Central memory CD4-positive, alpha-beta T cell (primary cell): Measurements from ENCODE around the gene PKDCC.
"Not testable (repeated sequence)": the region's sequence is repeated elsewhere in the genome, so short reads cannot be mapped to it uniquely, and the experiment has no call there.

Source experiments
- DNase-seq: peaks from one replicate; pipeline ENCODE4 v3.0.0; 2022

The PKDCC gene

GRCh38 chr2:42030829-42031228 lies 17.0 kb upstream of the PKDCC start:
- no peak for DNase-seq

- no peak for DNase-seq
Measured at GRCh38 chr2:42031281-42032223, 16.3 kb upstream of the PKDCC start.

DNA sequence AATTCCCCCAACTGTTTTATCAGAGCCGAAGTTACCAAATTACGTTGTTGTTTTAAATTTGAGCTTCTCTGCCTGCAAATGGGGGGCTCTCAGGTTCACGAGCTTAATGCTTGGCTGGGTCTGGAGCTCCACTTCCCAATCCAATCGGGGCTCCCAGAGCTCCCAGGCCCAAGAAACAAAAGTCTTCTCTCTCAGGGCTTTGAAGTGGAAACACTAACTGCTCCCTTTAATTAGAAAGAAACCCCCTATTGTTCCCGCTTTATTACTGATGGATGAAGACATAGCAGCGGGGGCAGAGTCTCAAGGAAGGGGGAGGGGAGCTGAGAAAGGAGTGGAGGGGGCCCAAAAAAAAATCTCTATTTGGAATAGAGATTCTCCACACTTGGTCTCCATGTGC lies 15.6 kb upstream of the PKDCC start:
- DNase-seq = no peak

- no peak for DNase-seq
Measured at GRCh38 chr2:42032745-42033144, 15.1 kb upstream of the PKDCC start.

DNA sequence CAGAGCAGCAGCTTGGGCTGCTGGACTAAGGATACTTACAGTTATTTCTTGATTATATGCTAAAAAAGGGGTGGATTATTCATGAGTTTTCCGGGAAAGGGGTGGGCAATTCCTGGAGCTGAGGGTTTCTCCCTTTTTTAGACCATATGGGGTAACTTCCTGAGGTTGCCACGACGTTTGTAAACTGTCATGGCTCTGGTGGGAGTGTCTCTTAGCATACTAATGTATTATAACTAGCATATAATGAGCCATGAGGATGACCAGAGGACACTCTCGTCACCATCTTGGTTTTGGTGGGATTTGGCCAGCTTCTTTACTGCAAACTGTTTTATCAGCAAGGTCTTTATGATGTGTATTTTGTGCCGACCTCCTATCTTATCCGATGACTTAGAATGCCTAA lies 13.7 kb upstream of the PKDCC start:
- DNase-seq = not testable (repeated sequence)

- DNase-seq = no peak
Measured at GRCh38 chr2:42035241-42035640, 12.6 kb upstream of the PKDCC start.

- DNase-seq = no peak
Measured at GRCh38 chr2:42036413-42036812, 11.4 kb upstream of the PKDCC start.

GRCh38 chr2:42036940-42037339 lies 10.9 kb upstream of the PKDCC start:
- no peak for DNase-seq

GRCh38 chr2:42040643-42041278 lies 7.1 kb upstream of the PKDCC start:
- no peak for DNase-seq

DNA sequence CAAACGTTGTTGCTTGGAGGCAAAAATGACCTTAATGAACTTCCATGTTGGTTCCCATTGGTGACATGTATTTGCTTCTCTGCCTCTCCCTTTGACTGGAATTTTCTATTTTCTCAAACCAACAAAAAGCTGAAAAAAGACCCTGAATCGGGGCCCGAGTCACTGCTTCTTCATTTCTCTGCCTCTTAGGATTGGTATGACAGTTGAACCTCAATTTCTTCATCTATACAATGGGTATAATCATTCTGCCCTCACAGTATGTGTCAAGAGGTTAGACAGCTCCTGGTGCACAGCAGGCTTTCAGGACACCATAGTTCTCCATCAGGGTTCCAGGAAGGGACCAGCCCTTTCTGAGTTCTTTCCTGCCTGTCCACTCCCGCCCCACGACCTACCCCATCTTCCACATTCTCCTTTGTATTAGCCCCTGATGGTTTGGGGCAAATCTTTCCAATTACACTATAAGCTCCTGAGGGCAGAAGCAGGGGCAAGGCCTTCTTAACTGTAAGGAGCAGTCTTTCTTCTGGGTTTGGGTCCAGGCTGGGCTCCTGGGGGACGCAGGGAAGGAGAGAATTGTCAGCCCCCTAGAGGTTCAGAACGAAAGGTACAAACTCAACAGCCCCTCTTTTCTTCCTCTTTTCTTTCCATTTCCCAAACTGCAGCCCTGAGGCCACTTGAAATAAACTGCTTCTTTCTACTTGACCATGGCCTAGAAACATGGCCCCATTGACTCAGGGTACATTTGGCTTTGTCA lies 6.3 kb upstream of the PKDCC start:
- DNase-seq = no peak

DNA sequence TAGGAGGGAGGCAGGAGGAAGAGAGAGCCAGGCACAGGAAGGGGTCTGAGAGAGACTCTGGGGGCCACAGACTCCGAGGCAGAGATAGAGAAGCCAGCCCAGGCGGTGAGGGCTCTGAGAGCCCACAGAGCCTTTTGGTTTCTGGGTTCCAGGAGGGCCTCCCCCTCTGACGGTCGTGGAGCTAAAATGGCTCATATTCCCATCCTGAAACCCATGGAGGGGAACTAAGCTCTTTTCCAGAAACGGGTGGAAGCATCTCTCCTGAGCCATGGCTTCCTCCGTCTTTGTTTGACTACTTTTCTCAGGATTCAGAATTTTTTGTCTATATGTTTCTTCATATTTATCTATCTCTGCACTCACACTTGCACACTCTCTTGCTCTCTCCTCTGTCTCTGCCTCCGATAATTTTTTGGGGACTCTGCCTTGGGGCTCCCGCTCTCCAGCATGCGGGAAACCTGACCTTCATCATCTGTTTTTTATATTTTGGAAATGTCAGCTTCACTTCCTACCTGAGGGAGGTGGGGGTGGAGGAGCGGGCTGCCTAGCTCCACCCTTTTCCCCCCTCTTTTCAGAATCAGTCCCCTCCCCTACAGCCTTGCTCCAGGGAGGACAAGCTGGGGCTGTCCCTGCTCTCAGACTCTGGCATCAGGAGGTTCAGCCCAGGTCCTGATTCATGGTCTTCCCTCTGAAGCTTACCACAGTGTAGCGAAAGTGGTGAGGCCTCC lies 5.0 kb upstream of the PKDCC start:
- no peak for DNase-seq

DNA sequence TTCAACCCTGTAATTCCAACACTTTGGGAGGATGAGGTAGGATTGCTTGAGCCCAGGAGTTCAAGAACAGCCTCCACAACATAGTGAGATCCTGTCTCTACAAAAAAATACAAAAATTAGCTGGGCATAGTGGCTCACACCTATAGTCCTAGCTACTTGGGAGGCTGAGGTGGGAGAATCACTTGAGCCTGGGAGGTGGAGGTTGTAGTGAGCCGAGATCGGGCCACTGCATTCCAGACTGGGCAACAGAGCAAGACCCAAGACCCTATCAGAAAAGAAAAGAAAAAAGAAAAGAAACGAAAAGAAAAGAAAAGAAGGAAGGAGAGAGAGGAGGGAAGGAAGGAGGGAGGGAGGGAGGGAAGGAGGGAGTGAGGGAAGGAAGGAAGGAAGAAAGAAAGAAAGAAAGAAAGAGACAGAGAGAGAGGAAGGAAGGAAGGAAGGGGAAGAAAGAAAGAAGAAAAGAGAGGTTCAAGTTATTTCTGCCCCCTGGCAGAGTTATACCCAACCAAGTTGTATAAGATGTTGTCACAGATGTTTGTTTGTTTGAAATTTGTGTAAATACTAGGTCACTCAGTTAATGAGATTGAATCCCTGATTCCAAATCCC lies 3.9 kb upstream of the PKDCC start:
- no peak for DNase-seq

DNA sequence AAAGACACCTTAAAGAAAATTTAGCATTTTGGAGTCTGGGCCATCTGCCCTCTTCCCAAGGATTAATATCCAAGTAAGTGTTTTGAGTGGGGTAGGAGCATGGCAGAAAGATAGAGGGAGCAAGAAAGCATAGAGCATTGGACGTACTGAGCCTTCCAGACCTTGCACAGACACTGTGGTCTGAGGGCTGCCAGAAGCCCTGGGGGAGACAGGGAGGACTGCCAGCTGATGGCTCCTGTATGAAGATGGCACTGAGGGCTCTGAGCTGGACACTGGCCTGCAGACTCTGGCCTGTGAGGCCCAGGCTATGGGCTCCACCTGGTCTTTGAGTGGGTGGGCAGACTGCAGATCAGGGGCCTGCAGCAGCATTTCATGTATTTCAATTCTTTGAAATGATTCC lies 2.9 kb upstream of the PKDCC start:
- no peak for DNase-seq

DNA sequence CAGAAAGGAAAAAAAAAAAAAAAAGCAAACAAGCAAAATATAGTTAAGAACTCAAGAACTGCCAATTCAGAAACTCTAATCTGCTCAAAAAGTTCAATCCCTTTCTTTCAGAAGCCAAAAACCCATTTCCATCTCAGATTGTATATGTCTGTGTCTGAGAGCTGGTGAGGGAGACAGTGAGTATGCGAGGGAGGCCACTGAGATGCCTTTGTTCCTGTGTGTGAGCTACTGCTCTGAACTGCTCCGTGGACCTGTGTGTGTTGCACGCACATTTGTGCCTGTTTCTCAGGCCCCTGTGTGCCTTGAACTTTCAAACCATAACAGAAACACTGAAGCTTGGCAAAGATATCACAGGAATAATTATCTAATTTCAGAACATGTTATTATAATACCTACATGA lies 2.5 kb upstream of the PKDCC start:
- DNase-seq = no peak

DNA sequence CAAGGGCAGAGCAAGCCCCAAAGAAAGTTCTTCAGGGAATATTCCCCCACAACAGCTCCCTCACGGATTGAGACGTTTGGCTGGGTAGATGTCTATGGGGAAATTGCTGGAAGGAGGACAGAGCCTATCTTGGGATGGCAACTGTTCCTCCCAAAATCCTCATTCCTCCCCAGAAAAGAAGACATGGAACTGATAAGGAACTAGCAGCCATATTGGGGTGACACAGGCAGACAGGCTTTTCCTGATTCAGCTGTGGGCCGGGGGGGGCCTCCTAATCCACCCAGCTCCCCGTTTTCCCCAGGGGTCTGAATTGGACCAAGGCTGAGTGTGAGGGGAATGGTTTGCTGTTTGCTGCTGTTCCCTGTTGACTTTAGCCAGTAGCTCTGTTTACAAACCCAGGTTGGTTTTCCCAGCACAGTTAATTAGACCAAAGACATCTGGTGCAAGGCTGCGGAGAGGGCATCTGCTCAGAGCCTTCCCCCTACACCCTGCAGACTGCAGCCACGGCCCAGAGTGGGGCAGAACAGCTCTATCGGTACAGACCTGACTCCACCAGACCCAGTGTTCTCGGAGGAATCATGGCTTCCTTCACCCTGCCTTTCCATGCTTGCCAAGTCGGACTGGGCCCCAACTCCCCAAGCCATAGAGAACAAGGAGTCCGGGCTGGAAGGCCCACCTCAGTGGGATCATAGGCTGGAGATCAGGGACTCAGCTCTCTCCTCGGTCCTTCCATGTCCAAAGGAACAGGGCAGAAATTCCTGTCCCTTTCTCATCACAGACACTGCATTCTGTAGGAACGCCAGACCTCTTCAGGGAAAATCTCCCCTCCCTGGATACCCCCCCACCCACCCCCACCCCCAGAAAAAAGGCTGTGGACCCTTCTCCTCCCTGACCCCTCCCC lies 1.7 kb upstream of the PKDCC start:
- no peak for DNase-seq

- DNase-seq = no peak
Measured at GRCh38 chr2:42046819-42047487, 868 bp upstream of the PKDCC start.

- DNase-seq = no peak
Measured at GRCh38 chr2:42048299-42049220, 739 bp downstream of the PKDCC start.

- DNase-seq = no peak
Measured at GRCh38 chr2:42049221-42050009, 1.6 kb downstream of the PKDCC start.
